GM19043 (cell line): ENCODE measurements around the gene GRIK3.
"Not testable (repeated sequence)": the region's sequence is repeated elsewhere in the genome, so short reads cannot be mapped to it uniquely, and the experiment has no call there.

ENCODE experiments used
- ATAC-seq: cut with Tn5 transposase; IDR thresholded peaks from one replicate; pipeline ENCODE4 v1.9.1; 2021; ENCODE audit warnings: low read depth; ENCODE audit not compliant: unreplicated experiment

GRIK3 gene

DNA sequence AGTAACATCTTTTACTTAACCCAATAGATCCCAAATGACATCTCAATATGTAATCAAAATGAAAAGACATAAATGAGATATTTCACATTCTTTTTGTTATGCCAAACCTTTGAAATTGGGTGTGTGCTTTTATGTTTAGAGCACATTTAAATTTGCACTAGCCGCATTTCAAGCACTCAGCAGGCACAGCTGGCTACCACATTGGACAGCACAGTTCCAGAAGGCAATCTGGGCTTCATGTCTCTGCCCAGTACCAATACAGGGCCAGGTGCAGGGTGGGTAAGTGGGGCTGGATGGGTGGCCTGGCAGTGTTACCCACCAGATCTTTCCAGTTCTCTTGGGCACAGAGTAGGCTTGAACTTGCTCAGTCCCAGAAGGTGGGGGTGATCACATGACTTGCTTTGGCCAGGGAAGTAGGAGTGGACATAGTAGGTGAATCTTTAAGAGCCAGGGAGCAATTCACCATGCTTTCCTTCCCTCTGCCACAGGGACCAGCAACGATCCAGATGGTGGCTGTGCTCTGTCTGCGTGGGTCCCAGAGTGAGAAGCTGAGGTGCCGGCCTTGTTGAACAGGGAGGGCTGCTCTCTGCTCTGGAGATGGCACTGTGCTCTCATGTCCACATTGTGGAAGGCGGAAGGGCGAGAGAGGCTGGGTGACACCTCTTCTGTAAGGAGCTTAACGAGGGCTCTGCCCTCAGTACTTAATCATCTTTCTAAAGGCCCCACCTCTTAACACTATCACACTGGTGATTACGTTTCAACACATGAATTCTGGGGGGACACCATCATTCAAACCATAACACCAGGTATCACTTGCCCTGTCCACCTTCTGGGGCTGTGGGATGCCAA, 261.4 kb downstream of the GRIK3 start:
- no peak for ATAC-seq

- no peak for ATAC-seq
Measured at GRCh38 chr1:36771660-36772284, 262.5 kb downstream of the GRIK3 start.

DNA sequence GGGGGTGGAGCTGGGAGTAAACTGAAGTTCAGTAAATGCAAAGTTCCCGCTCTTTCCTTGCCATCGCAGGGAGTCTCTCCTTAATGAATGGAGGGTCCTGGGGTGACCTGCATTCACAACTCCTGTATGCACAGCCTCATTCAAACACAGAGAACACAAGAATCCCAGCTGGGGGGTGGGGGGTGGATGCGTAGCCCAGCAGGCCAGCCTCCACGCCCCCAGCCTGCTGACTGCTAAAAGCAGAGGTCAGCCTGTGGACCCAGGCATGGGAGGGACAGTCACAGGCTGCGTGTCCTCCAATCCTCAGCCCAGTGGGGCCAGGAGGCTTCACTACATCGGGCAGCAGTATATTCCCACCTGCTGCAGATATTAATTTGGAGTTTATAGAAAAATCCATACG, 263.1 kb downstream of the GRIK3 start:
- no peak for ATAC-seq

DNA sequence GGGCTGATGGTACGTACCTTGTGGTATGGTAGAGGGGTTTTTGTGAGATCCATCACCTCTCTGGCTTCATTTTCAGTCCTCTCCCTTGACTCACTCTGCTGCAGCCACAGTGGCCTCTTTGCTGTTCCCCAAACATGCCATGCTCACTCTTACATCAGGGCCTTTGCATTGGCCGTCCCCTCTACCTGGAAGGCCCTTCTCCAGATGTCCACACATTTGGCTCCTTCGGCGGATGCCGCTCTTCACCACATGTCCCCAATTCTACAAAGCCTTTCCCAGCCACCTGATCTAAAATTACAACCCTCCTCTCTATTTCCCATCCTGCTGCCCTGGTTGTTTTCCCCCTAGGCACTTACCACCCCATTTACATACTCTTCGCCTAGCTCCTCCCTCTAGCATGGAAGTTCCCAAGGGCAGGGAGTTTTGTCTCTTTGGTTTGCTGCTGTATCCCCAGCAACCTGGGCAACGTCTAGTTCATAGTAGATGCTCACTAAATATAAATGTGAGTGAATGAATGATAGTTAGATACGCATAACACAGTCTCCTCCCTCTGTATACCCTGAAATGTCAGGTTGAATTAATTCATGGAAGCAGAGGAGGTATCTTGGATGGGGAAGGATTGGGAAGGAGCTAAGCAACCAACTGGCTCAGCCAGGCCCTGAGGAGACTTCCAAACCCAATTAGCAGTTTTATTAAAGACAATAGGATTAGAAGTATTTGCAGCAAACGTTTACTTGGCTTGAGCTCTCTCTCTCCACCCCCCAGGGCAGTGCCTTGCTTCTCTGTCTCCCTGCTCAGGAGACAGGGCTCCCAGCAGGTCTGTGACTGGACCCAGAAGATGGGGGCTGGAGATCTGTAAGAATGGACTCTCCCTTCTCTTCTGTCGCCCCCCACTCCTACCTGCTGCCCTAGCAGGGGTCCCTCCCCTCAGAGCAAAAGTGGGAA, 264.2 kb downstream of the GRIK3 start:
- no peak for ATAC-seq

DNA sequence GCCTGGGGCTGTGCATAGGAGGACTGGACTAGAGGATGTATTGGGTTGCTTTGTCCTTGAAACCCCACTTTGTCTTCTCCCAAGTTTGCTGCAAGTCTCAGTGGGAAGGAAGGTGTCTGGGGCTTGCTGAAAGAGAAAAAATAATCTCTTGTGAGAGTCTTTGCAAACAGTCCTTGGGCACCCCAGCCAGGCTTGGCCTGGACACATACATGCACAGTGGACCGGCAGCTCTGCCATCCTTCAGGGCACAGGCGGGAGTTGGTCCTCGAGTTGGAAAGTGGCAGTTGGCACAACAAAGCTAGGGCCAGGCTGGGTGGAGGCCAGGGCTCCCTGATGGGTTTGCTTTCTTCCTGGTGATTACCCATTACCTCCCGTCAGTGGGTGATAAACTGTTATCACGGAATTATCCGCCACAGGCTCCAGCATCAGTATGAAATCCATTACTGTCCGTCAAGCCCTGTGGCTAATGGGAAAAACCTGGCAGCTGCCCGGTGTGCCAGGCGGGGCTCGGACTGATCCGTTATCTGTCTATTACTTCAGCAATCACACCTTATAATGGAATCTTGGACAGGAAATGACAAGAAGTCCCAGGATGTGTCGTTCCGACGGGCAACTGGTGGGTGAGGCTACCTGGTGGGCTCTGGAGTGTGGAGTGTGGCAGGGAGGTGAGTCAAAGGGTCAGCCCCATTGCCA, 265.7 kb downstream of the GRIK3 start:
- ATAC-seq = no peak

DNA sequence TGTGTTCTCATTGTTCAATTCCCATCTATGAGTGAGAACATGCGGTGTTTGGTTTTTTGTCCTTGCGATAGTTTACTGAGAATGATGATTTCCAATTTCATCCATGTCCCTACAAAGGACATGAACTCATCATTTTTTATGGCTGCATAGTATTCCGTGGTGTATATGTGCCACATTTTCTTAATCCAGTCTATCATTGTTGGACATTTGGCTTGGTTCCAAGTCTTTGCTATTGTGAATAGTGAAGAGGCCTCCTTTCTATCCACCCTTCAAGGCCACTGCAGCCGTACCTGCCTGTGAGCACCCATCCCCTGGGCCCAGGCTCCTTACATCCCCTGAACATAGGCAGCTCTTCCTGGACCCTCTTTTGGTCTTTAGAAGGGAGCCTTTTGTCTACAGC, 266.9 kb downstream of the GRIK3 start:
- not testable (repeated sequence) for ATAC-seq

GRCh38 chr1:36766481-36766880, 267.8 kb downstream of the GRIK3 start:
- no peak for ATAC-seq

- ATAC-seq = no peak
Measured at GRCh38 chr1:36765785-36766300, 268.5 kb downstream of the GRIK3 start.

DNA sequence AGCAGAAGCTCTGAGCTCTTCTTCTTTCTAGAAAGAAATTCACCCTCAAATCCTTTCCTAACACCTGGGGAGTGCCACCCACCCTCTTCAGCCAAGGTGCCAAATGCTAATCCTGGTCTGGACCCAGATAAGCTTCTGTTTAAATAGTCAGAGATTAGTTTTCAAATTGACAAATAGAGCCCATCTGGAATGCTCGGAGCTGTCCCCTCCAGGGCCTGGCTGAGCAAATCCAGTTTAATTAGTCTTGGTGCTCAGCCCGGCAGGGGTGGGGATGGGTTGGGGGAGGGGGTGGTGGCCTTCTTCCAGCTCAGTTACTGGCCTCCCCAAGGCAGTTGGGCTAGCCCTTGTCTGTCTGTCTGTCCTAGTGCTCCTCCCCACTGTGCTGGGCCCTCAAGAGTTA, 269.5 kb downstream of the GRIK3 start:
- ATAC-seq = no peak

- no peak for ATAC-seq
Measured at GRCh38 chr1:36763771-36764170, 270.5 kb downstream of the GRIK3 start.

GRCh38 chr1:36762174-36762573, 272.1 kb downstream of the GRIK3 start:
- no peak for ATAC-seq

- no peak for ATAC-seq
Measured at GRCh38 chr1:36761113-36761512, 273.2 kb downstream of the GRIK3 start.

- ATAC-seq = no peak
Measured at GRCh38 chr1:36760081-36760480, 274.2 kb downstream of the GRIK3 start.

- ATAC-seq = no peak
Measured at GRCh38 chr1:36759355-36759754, 275.0 kb downstream of the GRIK3 start.

- no peak for ATAC-seq
Measured at GRCh38 chr1:36755303-36756230, 278.7 kb downstream of the GRIK3 start.

DNA sequence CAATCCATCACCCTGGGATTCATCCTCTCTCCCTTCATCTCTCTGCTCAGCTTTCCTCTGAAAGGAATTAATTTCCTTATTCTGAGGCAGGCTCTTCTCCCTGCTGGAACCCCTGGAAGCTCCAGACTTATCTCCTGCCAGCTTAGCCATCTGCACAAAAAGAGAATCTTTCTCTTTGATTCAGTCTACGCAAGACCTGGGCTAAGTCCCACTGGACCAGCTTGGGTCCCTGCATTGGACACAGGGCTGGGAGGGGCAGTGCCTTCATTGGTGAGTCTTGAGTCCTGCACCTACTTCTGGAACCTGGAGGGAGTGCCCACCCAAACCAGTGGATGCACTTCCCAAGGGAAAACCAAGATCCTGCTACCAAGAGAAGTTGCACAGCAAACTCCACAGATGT, 279.9 kb downstream of the GRIK3 start:
- ATAC-seq = no peak

DNA sequence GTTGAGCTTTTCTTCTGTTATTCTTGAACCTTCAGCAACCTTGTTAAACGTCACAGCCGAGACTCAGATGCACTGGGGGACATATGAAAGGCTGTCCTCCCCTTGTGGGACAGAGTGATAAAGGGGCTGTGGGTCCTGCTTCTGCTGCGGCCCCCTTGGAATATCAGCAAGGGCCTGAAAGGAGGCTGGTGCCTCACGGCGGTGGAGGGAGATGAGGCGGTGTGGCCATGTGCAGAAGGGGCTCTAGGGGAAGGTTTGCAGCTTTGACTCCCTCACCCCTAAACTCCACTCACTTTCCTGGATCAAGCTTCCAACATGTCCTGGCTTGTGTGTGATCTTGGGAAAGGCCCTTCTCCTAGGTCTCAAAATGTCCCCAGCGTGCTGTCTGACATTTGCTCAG, 280.9 kb downstream of the GRIK3 start:
- ATAC-seq = no peak

DNA sequence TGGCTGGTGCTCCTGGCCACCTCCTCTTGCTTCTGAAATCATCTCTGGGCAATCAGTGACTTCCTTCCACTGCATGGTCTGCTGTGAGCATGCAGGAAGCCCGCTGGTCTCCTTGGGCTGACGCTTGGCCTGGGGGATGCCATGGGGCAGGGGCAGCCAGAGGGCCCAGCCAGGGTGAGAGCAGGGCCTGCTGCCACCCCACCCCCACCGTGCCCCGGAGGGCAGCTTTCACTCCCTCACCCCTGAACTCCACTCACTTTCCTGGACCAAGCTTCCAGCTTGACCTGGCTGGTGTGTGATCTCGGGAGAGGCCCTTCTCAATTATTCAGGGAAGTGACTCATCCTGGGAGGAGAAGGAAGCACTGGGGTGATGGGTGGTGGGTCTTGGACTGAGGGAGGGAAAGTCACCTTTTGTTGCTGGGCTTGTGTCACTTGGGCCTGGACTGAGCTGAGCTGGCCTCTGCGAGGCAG, 281.4 kb downstream of the GRIK3 start:
- ATAC-seq = no peak

GRCh38 chr1:36752431-36752830, 281.9 kb downstream of the GRIK3 start:
- no peak for ATAC-seq
